GM19397 (cell line): ENCODE measurements around the gene EED.

Experiments
- ATAC-seq: cut with Tn5 transposase; IDR thresholded peaks from one replicate; pipeline ENCODE4 v1.9.1; 2021; ENCODE audit warnings: mild to moderate bottlenecking, moderate library complexity; ENCODE audit not compliant: unreplicated experiment

EED gene

DNA sequence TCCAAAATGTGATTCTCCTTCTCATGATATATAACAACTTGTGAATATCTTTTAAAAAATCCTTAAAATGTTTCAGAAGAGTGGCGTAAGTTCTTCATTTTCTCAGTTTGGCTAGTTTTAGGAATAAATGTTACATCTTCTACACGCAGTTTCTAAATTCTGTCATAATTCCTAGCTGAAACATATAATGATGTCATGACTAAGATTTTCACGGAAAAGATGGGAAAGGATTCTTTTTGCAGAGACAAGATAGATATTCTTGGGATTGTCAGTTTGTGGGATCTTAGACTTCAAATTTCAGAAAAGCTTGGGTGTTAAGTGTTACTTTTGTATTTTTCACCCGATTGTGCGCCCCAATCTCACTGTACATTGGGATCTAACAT is 1.7 kb downstream of the EED start:
- ATAC-seq = no peak

DNA sequence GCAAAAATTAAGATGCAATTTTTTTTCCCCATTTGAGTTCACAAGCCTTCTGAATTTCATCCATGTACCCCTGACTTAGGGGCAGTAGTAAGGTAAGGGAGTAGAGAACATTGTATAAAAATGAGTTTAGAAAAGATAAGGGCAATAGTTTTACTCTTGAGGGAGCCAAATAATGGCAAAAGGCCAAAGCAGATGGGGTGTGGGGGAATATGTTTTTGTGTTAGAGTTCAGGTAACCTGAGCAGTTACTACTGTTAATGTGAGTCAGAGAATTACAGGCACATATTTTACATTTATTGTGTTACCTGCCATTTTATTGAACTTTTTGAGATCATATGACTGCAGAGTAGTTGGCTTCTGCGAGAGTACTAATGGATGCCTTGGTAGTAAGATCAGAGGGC is 3.1 kb downstream of the EED start:
- ATAC-seq = no peak

DNA sequence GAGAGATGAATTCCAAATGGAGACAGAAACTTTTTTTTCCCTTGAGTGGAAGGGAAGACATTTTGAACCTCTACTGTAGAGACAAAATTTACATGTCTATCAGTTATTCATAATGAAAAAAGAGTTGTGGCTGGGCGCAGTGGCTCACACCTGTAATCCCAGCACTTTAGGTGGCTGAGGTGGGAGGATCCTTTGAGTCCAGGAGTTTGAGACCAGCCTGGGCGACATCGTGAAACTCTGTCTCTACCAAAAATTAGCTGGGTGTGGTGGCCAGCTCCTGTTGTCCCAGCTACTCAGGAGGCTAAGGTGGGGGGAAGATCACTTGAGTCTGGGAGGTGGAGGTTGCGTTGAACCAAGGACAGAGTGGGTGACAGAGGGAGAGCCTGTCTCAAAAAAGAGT is 4.1 kb downstream of the EED start:
- no peak for ATAC-seq

DNA sequence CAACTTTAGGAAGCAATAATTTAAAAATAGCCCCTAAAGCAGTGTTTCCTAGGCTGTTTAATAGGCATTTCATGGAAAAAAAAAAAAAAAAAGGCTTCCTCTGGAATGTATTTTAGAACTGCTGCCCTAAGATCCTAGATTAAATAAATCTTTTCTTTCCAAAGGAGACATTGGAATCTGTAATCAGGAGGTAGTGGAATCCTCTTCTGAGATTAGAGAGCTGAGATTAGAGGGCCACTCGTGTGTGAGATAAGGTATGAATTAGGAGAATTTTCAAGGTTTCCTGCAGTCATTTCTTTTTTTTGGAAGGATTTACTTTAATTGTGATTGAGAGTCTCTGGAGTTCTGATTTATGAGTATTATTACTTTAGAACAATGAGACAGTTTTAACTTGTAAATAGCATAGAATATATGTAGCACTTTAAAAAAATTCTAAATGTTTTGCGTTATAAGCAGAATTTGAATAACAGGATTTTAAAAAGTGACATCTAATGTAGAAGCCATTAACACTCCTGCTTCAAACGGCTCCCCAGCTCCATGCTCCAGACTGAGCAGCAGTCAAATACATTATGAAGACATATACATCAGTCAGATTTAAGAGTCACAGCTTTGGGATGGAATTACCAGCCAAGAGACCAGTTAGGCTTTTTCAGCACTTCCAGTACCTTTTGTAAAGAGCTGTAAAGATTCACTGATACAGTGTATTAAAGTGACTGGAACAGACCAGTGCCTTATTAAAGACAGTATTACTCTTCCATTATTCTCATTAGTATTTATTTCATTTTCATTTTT is 5.0 kb downstream of the EED start:
- ATAC-seq = no peak

DNA sequence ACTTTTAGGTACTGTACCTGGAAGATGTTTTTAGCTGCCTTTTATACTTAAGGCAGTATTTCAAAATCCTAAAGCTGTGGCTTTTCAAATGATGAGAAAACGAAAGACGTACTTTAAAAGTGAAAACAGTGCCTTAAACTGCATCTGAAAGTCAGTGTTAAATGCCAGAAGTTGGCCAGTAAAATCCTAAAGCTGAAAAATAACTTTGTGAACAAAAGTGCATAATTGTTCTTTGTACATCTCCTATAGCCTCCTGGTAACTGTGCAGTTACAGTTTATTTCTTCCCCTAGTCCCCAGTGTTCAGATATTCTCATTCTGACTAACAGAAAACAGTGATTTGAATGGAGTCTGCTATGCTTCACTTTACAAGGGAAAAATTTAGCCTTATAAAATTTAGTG is 6.8 kb downstream of the EED start:
- no peak for ATAC-seq

DNA sequence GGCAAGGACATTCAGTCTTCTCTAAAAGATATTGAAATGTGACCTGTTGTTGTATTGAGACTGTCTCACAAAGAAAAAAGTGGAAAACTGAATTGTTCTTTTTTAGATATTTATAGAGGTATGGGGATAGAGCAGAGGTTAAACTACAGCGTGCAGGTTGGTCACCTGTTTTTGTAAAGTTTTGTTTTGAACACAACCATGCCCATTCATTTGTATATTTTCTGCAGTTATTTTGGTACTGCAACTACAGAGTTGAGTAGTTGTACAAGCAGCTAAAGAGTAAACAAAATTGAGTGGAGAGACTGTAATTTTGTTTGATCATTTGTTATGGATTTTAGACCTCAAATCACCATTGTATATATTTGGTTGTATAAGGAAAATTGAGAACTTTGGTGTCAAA is 11.3 kb downstream of the EED start:
- ATAC-seq = peak; percentile 81

DNA sequence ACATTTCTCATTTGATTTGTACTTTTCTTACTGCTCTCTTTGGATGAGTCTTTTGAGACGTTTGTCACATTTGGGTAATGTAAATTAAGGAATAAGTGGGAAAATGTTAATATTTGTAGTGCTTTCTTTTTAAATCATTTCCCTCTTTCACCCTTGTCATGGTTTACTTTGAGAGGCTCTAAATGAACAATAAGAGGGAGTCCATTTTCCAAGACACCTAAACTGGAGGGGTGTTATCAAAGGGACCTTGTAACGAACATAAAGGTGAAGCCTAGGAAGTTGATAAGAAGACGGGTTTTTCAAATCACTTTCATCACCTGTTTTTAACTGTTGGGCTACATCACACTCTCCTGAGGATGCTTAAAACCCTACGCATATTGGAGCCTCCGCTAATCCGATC is 12.1 kb downstream of the EED start:
- ATAC-seq = no peak

DNA sequence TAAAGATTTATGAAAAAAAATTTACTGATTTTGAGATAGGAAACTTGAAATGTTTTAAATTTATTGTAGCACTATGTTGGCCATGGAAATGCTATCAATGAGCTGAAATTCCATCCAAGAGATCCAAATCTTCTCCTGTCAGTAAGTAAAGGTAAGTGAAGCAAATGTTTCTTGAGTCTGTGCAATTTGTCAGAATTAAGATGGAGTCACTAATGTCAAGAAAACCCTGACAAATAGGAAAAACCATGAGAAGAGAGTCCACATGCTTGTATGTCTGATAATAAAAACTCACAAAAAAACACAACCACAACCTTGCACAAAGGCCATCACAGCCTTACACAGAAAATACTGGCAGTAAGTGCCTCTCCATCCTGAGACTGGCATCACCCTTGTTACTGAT is 12.9 kb downstream of the EED start:
- ATAC-seq = no peak

DNA sequence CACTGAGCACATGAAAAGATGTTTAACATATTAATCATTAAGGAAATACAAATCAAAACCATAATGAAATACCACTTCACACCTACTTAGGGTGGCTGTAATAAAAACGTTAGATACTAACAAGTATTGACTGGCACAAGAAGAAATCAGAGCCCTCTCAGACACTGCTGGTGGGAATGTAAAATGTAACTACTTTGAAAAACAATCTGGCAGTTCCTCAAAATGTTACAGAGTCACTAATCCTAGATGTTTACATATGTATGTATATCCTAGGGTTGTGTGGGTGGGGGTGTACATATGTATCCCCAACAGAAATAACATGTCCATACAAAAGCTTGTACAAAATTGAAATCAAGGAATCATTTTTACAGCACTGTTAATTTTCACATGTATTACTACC is 15.2 kb downstream of the EED start:
- ATAC-seq = no peak

DNA sequence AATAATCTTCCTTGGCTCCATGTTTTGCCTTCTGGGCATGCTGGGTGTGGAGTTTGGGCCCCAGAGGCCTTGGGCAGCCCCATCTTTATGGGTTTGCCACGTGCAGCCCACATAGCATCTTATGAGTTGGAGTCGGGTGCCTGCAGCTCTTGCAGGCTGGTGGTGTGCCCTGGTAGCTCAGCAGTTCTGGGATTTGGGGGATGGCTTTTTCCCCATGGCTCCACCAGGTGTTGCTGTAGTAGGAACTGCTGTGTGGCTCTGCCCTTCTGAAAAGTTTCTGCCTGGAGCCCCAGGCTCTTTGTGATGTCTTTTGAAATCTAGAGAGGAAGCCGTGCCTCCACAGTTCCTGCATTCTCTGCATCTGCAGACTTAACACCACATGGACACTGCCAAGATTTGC is 16.8 kb downstream of the EED start:
- no peak for ATAC-seq

DNA sequence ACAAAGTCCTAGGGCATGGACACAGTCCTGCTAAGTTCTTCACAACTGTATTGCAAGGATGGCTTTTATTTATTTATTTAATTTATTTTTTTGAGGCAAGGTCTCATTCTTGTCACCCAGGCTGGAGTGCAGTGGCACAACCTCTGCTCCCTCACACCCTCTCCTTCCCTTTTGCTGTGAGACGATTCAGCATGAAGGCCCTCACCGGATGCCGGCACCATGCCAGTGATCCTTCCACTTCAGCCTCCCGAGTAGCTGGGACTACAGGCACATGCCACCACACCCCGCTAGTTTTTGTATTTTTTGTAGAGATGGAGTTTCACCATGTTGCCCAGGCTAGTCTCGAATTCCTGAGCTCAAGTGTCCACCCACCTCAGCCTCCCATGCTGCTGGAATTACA is 17.8 kb downstream of the EED start:
- no peak for ATAC-seq

DNA sequence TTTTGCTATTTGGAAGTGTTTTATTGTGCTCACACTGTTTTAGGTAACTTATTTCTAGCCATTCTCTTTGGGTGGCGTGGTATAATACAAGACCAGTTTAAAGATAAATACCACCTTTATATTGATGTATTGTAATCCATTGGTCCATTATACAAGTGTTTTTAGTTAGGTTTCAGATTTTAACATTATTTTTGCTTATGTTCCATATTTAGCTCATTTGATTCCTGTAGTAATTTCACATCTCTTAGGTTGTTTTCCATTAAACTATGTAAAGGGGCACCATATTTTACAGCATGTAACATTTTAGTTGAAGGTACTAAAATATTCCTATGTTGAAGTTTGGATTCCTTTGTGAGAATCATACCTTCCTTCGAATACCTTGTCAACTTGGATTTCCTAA is 20.1 kb downstream of the EED start:
- ATAC-seq = no peak

DNA sequence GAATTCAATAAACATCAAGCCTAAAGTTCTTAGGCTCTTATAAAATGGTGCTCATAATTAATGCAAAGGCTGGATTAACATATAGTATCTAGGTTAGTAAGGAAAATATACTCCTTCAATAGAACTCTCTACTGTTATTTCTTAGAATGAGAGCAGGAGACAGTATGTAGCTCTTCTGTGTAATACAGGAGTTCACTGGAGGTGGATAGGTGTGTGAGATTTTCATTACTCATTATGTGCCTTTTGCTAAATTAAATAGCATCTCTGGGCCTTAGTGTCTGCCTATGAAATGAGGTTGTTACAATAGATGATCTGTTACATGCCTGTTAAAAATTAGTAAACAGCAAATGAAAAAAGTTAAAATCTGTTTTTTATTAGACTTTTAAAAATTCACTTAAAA is 20.6 kb downstream of the EED start:
- ATAC-seq = no peak

DNA sequence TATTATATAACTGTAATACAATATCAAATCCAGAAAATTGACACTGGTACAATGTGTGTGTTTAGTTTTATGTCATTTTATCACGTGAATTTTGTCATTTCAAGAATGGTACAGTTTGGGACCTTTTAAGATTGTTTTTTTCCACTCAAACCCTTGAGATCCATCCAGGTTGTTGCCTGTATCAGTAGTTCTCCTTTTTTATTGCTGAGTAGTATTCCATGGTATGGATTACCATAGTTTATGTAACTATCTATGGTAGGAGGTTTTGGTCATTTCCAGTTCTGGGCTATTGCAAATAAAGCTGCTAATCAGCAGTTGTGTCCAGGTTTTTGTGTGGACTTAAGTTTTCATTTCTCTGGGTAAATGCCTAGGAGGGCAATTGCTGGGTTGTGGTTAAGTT is 25.1 kb downstream of the EED start:
- no peak for ATAC-seq

DNA sequence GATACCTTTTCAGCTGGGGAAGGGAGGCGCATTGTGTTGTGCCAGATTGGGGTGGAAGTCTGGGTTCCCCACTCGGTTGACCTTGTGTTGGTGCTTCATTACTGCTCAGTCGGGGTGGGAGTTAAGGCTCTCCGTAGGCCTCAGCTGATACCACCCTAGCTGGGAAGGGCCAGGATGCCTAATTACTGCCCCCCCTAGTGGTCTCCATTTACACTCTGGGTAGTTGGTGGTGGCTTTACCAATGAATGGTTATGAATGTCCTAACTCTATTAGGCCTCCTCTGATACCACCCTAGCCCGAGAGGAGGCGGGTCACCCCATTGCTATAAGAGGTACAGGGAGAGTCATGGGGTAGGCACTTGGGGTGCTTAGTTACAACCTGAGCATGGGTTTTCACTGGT is 29.9 kb downstream of the EED start:
- ATAC-seq = no peak

DNA sequence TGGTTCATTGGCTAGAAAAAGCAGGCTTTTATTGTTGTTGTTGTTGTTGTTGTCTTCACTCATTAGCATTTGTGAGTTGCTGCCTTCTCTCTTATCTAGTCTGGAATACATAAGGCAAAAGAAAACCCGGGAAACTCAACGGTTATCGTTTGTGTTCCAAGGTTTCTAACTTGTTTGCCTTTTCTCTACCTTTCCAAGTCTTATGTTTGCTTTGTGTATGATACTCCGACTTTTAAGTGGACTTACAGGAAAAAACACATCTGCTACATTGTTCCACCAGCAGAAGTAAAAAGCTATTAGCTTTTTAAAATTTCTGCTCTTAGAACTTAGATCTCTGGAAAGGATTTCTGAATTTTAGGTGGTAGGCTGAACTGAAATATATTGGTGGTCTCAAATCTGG is 30.4 kb downstream of the EED start:
- no peak for ATAC-seq

DNA sequence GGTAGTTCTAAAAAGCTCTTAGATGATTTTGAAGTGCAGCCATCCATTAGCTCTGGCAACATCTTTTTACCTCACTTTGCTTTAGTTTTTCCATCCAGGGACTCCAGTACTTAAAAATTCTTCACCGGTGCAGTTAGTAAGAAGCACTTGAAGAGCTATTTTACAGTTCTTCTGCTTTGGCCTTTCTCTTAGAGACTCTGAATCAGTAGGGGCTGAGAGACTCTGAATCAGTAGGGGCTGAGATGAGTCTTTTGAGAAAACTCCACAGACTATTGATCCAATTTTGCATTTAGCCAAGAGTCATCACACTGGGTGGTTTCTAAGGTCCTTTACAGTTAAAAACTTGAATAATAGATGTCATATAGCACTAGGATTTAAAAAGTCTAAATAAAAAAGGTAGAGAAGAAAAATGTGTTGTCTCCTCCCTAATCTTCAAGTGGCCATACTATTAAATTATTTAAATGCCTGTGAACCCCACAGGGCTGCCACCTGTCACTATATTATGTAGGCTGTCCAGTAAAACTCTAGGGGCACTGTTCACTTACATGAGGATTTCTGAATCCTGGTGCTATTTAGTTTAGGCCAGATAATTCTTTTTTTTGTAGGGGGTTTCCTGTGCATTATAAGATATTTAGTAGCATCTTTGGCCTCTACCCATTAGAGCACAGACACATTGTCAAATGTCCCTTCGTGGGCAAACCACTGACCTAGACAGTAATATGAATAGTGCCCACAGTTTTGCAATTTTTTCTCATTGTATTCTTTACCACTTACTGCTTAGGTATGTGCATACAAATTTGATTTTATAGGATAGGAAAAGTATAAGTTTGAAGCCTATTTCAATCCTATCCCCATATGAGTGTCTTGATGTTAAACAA is 31.2 kb downstream of the EED start:
- no peak for ATAC-seq

DNA sequence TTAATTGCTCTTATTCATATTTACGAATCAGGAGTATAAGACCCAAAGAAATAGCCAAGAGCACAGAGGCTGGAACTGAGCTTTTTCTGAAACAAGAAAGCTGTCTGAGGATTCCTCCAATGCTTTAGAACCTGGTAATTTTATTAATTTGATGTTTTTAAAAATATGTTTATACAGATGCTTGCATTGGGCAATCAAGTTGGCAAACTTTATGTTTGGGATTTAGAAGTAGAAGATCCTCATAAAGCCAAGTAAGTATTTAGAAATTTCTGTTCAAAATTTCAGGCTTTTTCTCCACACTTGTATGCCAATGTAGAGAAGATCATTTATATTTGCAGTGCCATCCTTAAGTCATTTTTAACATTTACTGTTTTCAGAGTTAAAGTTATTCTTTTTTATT is 33.2 kb downstream of the EED start:
- no peak for ATAC-seq

DNA sequence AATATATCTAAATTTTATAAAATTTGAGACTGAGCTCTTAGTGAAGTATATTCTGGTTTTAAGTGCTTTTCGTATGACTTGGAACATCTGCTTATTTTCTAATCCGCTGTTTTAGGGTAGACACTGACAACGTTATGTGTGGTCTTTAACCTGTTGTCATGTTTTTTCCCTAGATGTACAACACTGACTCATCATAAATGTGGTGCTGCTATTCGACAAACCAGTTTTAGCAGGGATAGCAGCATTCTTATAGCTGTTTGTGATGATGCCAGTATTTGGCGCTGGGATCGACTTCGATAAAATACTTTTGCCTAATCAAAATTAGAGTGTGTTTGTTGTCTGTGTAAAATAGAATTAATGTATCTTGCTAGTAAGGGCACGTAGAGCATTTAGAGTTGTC is 33.7 kb downstream of the EED start:
- no peak for ATAC-seq

DNA sequence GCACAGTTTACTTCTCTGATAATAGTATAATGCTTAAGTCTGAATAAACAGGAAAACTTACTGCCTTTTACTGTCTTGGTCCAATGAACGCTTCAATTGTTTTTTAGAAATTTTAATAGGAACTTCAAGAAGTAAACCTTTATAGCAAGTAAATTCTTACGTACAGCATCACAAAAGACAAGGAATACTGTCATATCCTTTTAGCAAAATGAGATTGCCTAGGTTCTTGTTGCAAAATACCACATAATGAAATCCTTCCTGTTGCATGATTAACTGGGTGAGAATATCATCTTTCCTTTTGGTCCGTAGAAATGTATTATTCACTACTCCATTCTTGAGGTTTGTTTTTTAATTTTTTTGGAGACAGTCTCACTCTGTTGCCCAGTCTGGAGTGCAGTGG is 35.2 kb downstream of the EED start:
- no peak for ATAC-seq

DNA sequence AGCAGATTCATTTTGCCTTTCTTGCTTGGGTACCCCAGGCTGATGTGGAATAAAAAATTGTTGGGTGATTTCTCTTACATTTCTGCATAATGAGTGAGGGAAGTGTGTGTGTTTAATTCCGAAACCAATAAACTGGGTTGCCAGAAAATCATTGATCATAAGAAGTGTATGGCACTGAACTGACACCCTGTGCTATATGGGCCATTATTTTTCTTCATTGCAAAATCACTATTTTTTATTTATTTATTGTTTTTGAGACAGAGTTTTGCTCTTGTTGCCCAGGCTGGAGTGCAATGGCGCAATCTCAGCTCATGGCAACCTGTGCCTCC is 42.9 kb downstream of the EED start:
- ATAC-seq = no peak

DNA sequence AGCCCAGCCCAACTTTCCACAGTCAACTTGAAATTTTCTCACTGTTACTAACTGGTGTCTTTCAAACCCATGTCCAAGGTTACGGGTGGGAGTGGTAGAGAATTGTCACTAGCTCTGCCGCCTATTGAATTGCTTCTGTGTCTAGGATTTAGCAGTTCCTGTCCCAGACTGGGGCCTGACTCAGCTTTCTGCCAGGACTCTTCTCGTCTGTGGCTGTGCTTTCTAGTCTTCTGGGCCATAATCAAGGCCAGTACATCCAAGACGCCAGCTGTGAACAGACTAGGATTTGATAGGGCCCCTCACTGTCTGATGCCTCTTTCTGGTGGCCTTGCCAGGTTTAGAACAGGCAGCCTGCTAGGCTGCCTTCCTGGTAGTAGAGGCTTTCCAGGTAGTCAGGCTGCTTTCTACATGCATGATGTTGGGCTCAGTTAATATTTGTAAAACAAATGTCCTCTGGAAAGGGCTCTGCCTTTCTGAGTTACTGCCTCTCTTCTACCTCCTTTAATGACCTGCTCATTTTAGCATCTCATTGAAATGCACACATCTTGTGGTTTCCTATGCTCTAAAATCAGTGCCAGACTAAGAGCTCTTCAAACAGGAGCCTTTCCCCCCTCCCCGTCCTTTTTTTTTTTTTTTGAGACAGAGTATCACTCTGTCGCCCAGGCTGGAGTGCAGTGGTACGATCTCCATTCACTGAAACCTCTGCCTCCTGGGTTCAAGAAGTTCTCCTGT is 44.4 kb downstream of the EED start:
- ATAC-seq = no peak
